Sciatic nerve (tissue), 2 donors: ENCODE results near the gene SOX30. TPM values are rescaled to one million over a fixed set of nuclear protein-coding genes. Genes with fewer than 3 reads are reported as not detected.

Experiments used
- ATAC-seq: fragments of 200-7000 bp; cut with Tn5 transposase; one replicate; pipeline ENCODE4 v1.9.1; 2020; ENCODE audit warnings: mild to moderate bottlenecking, moderate library complexity
- DNase-seq: peaks from one replicate; pipeline ENCODE4 v3.0.0-alpha.2; 2020; ENCODE audit warnings: low spot score
- intact Hi-C: fragments of 100-400 bp; cut with DNase I; formaldehyde crosslinking; loops from one replicate; pipeline ENCODE4 v1.14.2; 2022
- total RNA-seq: library from RNA; stranded (reverse); fragmentation: NEBNext Ultra II Directional; extraction: Animal tissue kit (Norgen Biotek cat#: 25700); gene quantifications from one replicate; pipeline ENCODE4 v1.2.1, GENCODE V29; 2021
- donor health status: DM: no; HTN: no; CAD: no.
- donor health status: DM: no; HTN: no; CAD: no.

SOX30 gene
- total RNA-seq, 1 donor from 2014 or later = 0.13 TPM

DNA sequence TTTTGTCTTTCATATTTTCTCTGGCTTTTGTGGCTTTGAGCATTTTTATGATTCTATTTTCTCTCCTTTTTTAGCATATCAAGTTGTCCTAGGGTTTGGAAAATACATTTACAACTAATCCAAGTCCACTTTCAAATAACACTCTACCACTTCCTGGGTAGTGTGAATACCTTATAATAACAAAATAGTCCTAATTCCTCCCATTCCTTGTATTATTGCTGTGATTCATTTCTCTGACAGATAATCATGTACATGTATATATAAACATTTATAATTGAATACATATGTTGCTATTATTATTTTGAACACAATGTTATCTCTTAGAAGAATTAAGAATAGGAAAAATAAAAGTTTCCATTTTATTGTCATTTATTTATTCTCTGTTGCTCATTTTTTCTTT is 61.8 kb downstream of the SOX30 start:
- ATAC-seq = no peak

DNA sequence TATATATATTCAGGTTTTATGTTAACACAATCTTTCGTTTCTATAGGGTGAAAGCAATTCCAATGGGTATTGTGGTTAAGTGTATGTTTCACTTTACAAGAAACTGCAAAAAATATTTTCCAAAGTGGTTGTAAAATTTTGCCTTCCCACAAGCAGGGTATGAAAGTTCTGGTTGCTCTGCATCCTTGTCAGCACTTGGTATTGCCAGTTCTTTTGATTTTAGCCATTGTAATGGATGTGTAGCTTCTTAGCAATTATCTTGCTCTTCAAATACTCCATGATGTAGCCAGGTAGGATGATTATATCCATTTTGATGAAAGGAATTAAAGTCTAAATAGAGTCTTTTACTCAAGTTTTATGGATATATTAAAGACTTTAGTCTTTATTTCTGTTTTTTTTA is 67.6 kb downstream of the SOX30 start:
- no peak for DNase-seq
- no peak for ATAC-seq
- intact Hi-C loops = no loop called here

More for the DNA sequence above, 61.8 kb downstream of the SOX30 start:
- DNase-seq = no peak
- intact Hi-C loops = no loop called here

DNA sequence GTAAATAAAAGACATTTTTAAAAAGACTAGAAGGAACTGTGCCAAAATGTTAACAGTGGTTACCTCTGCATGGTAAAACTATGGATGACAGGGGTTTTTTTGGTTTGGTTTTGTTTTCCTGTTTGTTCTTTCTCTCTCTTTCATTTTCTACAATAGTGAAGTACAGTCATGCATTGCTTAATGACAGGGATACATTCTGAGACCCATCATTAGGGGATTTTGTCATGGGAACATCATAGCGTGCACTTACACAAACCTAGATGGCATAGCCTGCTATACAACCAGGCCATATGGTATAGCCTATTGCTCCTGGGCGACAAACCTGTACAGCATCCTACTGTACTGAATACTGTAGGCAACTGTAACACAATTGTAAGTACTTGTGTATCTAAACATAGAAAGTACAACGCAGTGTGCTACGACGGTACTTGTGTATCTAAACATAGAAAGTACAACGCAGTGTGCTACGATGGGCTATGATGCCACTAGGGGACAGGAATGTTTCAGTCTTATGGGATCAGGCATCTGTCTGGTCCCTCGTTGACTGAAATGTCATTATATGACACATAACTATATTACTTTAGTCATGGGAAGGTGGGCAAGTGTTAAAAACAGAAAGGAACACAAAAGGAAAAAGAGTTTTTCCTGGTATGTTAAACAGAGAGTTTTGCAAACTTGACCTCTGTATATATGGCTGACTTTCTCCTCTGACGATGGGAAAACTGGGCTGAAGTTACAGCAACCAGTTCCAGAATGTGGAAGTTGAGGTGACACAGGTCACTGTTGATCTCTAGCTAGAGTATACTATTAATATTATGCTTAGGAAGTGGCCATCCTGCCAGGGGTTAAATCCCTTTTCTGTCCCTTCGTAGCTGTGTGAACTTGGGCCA is 69.3 kb downstream of the SOX30 start:
- DNase-seq (no peak), ATAC-seq (no peak)
- intact Hi-C loops = no loop called here

DNA sequence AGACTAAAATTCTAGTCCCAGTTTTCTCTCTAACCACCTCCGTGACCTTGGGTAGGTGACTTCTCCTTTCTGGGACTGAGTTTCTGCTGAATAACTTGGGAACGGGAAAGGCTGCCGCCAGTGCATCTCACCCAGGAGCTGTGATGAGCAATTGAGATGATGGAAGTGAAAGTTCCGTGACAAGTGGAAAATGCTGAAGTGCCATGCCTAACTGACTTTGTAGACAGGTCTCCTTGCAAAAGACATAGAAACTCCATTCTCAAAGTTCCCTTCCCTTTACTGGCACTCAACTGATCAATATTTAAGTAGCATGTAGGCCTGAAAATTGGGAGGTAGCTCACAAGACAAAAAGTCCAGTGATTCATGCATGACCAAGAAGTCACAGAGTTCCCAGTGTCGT is 70.3 kb downstream of the SOX30 start:
- intact Hi-C loops = no loop called here
- ATAC-seq (no peak), DNase-seq (no peak)

DNA sequence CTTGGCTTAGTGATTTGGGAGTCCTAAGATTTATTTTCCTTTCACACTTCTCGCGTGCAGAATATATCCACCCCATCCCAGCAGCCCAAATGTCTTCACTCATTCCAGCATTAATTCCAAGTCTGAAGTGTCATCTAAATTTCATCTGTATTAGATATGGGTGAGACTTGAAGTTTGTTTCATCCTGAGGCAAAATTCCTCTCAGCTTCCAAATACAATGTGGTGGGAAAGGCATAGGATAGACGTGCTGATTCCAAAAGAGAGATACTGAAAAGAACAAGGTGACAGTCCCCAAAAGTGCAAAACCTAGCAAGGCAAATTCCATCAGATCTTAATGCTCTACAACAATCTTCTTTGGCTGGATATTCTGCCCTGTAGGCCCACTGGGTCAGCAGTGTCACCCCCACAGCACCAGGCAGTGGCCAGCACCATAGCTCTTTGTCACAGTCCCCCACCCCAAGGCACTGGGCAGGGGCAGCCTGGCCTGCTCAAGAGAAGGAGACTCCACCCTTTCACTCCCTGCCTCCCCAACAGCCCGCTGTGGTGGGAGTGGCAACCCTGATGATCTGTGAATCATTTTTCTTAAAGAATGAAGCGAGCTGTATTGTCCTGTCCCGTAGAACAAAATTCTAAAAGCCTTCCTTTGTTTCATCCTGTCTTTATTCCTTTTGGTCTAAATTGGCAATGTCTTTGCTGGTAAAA is 74.0 kb downstream of the SOX30 start:
- intact Hi-C loops = no loop called here
- ATAC-seq = no peak
- no peak for DNase-seq

DNA sequence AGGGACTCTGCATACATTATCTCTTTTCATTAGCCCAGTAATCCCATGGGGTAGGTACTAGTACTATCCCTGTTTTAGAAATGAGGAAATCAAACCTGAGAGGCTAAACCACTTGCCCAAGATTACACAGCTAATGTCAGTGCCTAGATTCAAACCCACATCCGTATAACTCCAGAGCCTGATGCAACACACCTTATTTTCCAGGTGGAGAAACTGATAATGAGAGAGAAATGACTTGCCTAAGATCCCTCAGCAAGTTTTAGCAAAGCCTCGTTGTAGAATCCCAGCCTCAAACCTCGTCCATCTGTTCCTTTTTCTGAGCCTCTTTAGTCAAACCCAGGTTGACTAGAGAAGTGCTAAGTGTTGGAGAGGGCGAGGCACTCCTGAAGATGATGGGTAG is 75.6 kb downstream of the SOX30 start:
- DNase-seq = no peak
- no peak for ATAC-seq
- intact Hi-C loops = no loop called here

Other genes starting within 250 kb of the SOX30 start
- 0.36 TPM for gene NIPAL4, start 192.2 kb downstream of the SOX30 start, total RNA-seq
- gene ADAM19, start 76.7 kb downstream of the SOX30 start, total RNA-seq = 23.0 TPM
- not detected for gene C5orf52, start 19.1 kb upstream of the SOX30 start, total RNA-seq
- 5.8 TPM for gene THG1L, start 79.0 kb upstream of the SOX30 start, total RNA-seq
- gene LSM11, start 91.3 kb upstream of the SOX30 start, total RNA-seq = 3.4 TPM
- gene CLINT1, start 206.7 kb upstream of the SOX30 start, total RNA-seq = 52.9 TPM